Measurements from ENCODE around the gene CDC42BPB. TPM values are rescaled to one million over a fixed set of nuclear protein-coding genes. Genes with fewer than 3 reads are reported as not detected.

The CDC42BPB gene
- polyA plus RNA-seq, 1 donor (not counting 4 experiments of a cell fraction or from before 2014, with no cell fraction given), result 41.3 TPM

GRCh38 chr14:102906616-102907302, 150.6 kb downstream of the CDC42BPB start:
- Histone ChIP-seq H3K36me3 (ENCODE audit: control insufficient read depth in 2 of 2, extremely low read depth in 1 of 2, insufficient read depth in 2 of 2, low read length in 2 of 2) (peaks cover 4 to 10% of the 10 kb centered on the region in 2 experiments), H3K27ac (ENCODE audit: control insufficient read depth, insufficient read depth, low read length) (no peak overlapping the region), H3K79me2 (ENCODE audit: control insufficient read depth, insufficient read depth, low read length) (no peaks in the 10 kb centered on the region), H4K20me1 (ENCODE audit: control insufficient read depth, extremely low read depth, insufficient read depth, low read length) (no peaks in the 10 kb centered on the region), H3K9me3 (ENCODE audit: control insufficient read depth, low read depth, low read length) (no peaks in the 10 kb centered on the region), H3K4me2 (ENCODE audit: control insufficient read depth, extremely low read depth, insufficient read depth, low read depth, low read length) (no peak overlapping the region), H3K9ac (ENCODE audit: control insufficient read depth, extremely low read depth, insufficient read depth, low read length) (no peak overlapping the region), H3K4me3 (ENCODE audit: control insufficient read depth in 2 of 3, extremely low read depth in 1 of 3, insufficient read depth in 2 of 3, low read depth in 1 of 3, low read length in 3 of 3) (no peak overlapping the region), H3K9me1 (ENCODE audit: control insufficient read depth, extremely low read depth, insufficient read depth, low read length) (no peaks in the 10 kb centered on the region), H3K4me1 (ENCODE audit: control insufficient read depth, extremely low read depth, insufficient read depth, low read length) (no peaks in the 10 kb centered on the region), H3K27me3 (ENCODE audit: control insufficient read depth, extremely low read depth, insufficient read depth, low read length) (no peaks in the 10 kb centered on the region), H2AFZ (ENCODE audit: control insufficient read depth, low read length) (no peak overlapping the region)
- no peak for TF ChIP-seq CTCF (optimal IDR thresholded peaks at IDR 0.05 in 1 of 3, IDR thresholded peaks at IDR 0.05 in 1 of 3, conservative IDR thresholded peaks at IDR 0.05 in 1 of 3; ENCODE audit: extremely low read depth in 1 of 3, insufficient read depth in 2 of 3, low read length in 3 of 3)
- no peak for TF ChIP-seq EZH2 (IDR thresholded peaks at IDR 0.05; ENCODE audit: low read length)
- DNase-seq (ENCODE audit: low read depth, low spot score) (no peak), FAIRE-seq (no peak)
- dilution Hi-C loops (cut with MboI; ENCODE audit: extremely low pct_ligation_motif_present, low sequenced_read_pairs), result no loop called here

GRCh38 chr14:102905116-102906108, 151.9 kb downstream of the CDC42BPB start:
- DNase-seq (ENCODE audit: low read depth, low spot score), result no peak
- Histone ChIP-seq H3K4me2 (ENCODE audit: control insufficient read depth, extremely low read depth, insufficient read depth, low read depth, low read length) (no peak overlapping the region), H2AFZ (ENCODE audit: control insufficient read depth, low read length) (no peak overlapping the region), H3K9ac (ENCODE audit: control insufficient read depth, extremely low read depth, insufficient read depth, low read length) (no peak overlapping the region), H3K9me3 (ENCODE audit: control insufficient read depth, low read depth, low read length) (no peaks in the 10 kb centered on the region), H4K20me1 (ENCODE audit: control insufficient read depth, extremely low read depth, insufficient read depth, low read length) (no peaks in the 10 kb centered on the region), H3K79me2 (ENCODE audit: control insufficient read depth, insufficient read depth, low read length) (no peaks in the 10 kb centered on the region), H3K4me1 (ENCODE audit: control insufficient read depth, extremely low read depth, insufficient read depth, low read length) (no peaks in the 10 kb centered on the region), H3K36me3 (ENCODE audit: control insufficient read depth in 2 of 2, extremely low read depth in 1 of 2, insufficient read depth in 2 of 2, low read length in 2 of 2) (peaks cover 4 to 14% of the 10 kb centered on the region in 2 experiments), H3K4me3 (ENCODE audit: control insufficient read depth in 2 of 3, extremely low read depth in 1 of 3, insufficient read depth in 2 of 3, low read depth in 1 of 3, low read length in 3 of 3) (no peak overlapping the region), H3K27ac (ENCODE audit: control insufficient read depth, insufficient read depth, low read length) (no peak overlapping the region), H3K27me3 (ENCODE audit: control insufficient read depth, extremely low read depth, insufficient read depth, low read length) (no peaks in the 10 kb centered on the region), H3K9me1 (ENCODE audit: control insufficient read depth, extremely low read depth, insufficient read depth, low read length) (no peaks in the 10 kb centered on the region)
- dilution Hi-C loops (cut with MboI; ENCODE audit: extremely low pct_ligation_motif_present, low sequenced_read_pairs), result no loop called here
- TF ChIP-seq CTCF (optimal IDR thresholded peaks at IDR 0.05 in 1 of 3, IDR thresholded peaks at IDR 0.05 in 1 of 3, conservative IDR thresholded peaks at IDR 0.05 in 1 of 3; ENCODE audit: extremely low read depth in 1 of 3, insufficient read depth in 2 of 3, low read length in 3 of 3) (no peak), EZH2 (IDR thresholded peaks at IDR 0.05; ENCODE audit: low read length) (no peak)
- no peak for FAIRE-seq
